ENCODE results near the gene TRIM2. TPM values are rescaled to one million over a fixed set of nuclear protein-coding genes. Genes with fewer than 3 reads are reported as not detected.
"Not testable (repeated sequence)": the region's sequence is repeated elsewhere in the genome, so short reads cannot be mapped to it uniquely, and the experiment has no call there.

Gene TRIM2
- total RNA-seq, 4 donors from 2014 or later, result 25.7 to 55.9 (median 42.5) TPM

GRCh38 chr4:153159728-153160221 is 44.5 kb upstream of the TRIM2 start:
- peaks cover 0 to 7% of the 10 kb centered on the region in 2 donors for H3K27me3 ChIP-seq
- no peak for DNase-seq (ENCODE audit: low spot score in 2 of 2)
- WGBS, 2 donors, result 51 to 62% methylated on average over 5 of the region's 5 CpGs
- peaks cover 0 to 5% (median 0%) of the 10 kb centered on the region in 4 donors for H3K4me1 ChIP-seq
- peaks cover 0 to 9% (median 0%) of the 10 kb centered on the region in 4 donors for H3K9me3 ChIP-seq
- H3K36me3 ChIP-seq, result no peaks in the 10 kb centered on the region
- H3K27ac ChIP-seq, result no peak overlapping the region
- H3K4me3 ChIP-seq, result no peak overlapping the region
- TF ChIP-seq CTCF (IDR thresholded peaks at IDR 0.05), result no peak
- TF ChIP-seq EP300 (IDR thresholded peaks at IDR 0.05), result no peak
- no peak for TF ChIP-seq POLR2A (IDR thresholded peaks at IDR 0.05)

GRCh38 chr4:153160821-153161220 is 43.4 kb upstream of the TRIM2 start:
- WGBS, 2 donors, result 53 to 55% methylated on average over 4 of the region's 4 CpGs
- no peak overlapping the region for H3K4me3 ChIP-seq
- H3K4me1 ChIP-seq, result peaks cover 0 to 5% (median 0%) of the 10 kb centered on the region in 4 donors
- TF ChIP-seq EP300 (IDR thresholded peaks at IDR 0.05) (no peak), CTCF (IDR thresholded peaks at IDR 0.05) (no peak), POLR2A (IDR thresholded peaks at IDR 0.05) (no peak)
- no peaks in the 10 kb centered on the region for H3K36me3 ChIP-seq
- no peak for DNase-seq (ENCODE audit: low spot score in 2 of 2)
- H3K9me3 ChIP-seq, result peaks cover 0 to 13% (median 0%) of the 10 kb centered on the region in 4 donors
- H3K27ac ChIP-seq, result no peak overlapping the region
- H3K27me3 ChIP-seq, result peaks cover 0 to under 1% of the 10 kb centered on the region in 2 donors

- no peaks in the 10 kb centered on the region for H3K36me3 ChIP-seq
- TF ChIP-seq POLR2A (IDR thresholded peaks at IDR 0.05), result no peak
- no peak for TF ChIP-seq EP300 (IDR thresholded peaks at IDR 0.05)
- TF ChIP-seq CTCF (IDR thresholded peaks at IDR 0.05), result no peak
- H3K9me3 ChIP-seq, result peaks cover 0 to 13% (median 0%) of the 10 kb centered on the region in 4 donors
- peaks cover 0 to 5% (median 0%) of the 10 kb centered on the region in 4 donors for H3K4me1 ChIP-seq
- DNase-seq (ENCODE audit: low spot score in 2 of 2), result no peak
- H3K27me3 ChIP-seq, result no peaks in the 10 kb centered on the region
- H3K27ac ChIP-seq, result no peak overlapping the region
- WGBS, 2 donors, result 37 to 39% methylated on average over 7 of the region's 7 CpGs
- no peak overlapping the region for H3K4me3 ChIP-seq
These were observed 42.8 kb upstream of the TRIM2 start for GRCh38 chr4:153161226-153161963.

GRCh38 chr4:153165236-153165635 is 39.0 kb upstream of the TRIM2 start:
- not testable (repeated sequence) for H3K27me3 ChIP-seq; H3K27ac ChIP-seq; H3K4me3 ChIP-seq; H3K36me3 ChIP-seq; DNase-seq (ENCODE audit: low spot score in 2 of 2)
- Histone ChIP-seq H3K4me1 (peaks cover 0 to 20% (median 2%) of the 10 kb centered on the region in 4 donors), H3K9me3 (peaks cover 0 to 13% (median 0%) of the 10 kb centered on the region in 4 donors)
- WGBS, 2 donors, result 95 to 96% methylated on average over 5 of the region's 5 CpGs

- 29 to 30% methylated on average over 5 of the region's 5 CpGs for WGBS, 2 donors
These were observed 37.3 kb upstream of the TRIM2 start for GRCh38 chr4:153166716-153167501.

More at GRCh38 chr4:153166716-153167501, 37.3 kb upstream of the TRIM2 start:
- H3K4me3 ChIP-seq, result no peak overlapping the region
- no peaks in the 10 kb centered on the region for H3K36me3 ChIP-seq
- H3K27me3 ChIP-seq, result no peaks in the 10 kb centered on the region
- TF ChIP-seq POLR2A (IDR thresholded peaks at IDR 0.05), result no peak
- peak in 1 of 2 donors; percentile 77 for TF ChIP-seq EP300 (IDR thresholded peaks at IDR 0.05)
- TF ChIP-seq CTCF (IDR thresholded peaks at IDR 0.05), result no peak
- H3K9me3 ChIP-seq, result peaks cover 0 to 13% (median 0%) of the 10 kb centered on the region in 4 donors
- peak overlapping the region in 2 of 4 donors; percentile 38 to 74 for H3K27ac ChIP-seq
- no peak for DNase-seq (ENCODE audit: low spot score in 2 of 2)
- peaks cover 0 to 14% (median 2%) of the 10 kb centered on the region in 4 donors for H3K4me1 ChIP-seq

All from tibial nerve (tissue), 4 donors.